HepG2 (cell line): ENCODE data around the gene NPPC. TPM values are rescaled to one million over a fixed set of nuclear protein-coding genes. Genes with fewer than 3 reads are reported as not detected.
A peak's percentile ranks its signal among the peaks of the same experiment; 100 is the strongest.

ENCODE experiments used
- CBX5 ChIP-seq: sonication (generic); formaldehyde crosslinking; IDR thresholded peaks from 2 replicates; pipeline ENCODE4 v1.4.0; 2020; ENCODE audit warnings: missing genetic modification reagents, borderline replicate concordance
- FOSL2 ChIP-seq: sonication (generic); formaldehyde crosslinking; IDR thresholded peaks from 2 replicates; pipeline ENCODE4 v1.4.0; 2020; ENCODE audit warnings: missing genetic modification reagents
- POLR2AphosphoS5 ChIP-seq: IDR thresholded peaks from 2 replicates; pipeline ENCODE4 v1.6.1; 2012; ENCODE audit warnings: low read depth, low read length
- RCOR2 ChIP-seq: IDR thresholded peaks from 2 replicates; pipeline ENCODE4 v1.6.1; 2016; ENCODE audit warnings: missing biosample characterization, missing genetic modification reagents
- RNF2 ChIP-seq: fragments of 450-650 bp; conservative IDR thresholded peaks from 2 replicates; pipeline ENCODE4 v1.6.1; 2016; ENCODE audit warnings: low read depth
- ZKSCAN5 ChIP-seq: sonication (generic); formaldehyde crosslinking; IDR thresholded peaks from 2 replicates; pipeline ENCODE4 v1.5.1; 2020; ENCODE audit warnings: mild to moderate bottlenecking, missing genetic modification reagents
- ZNF816 ChIP-seq: sonication (generic); formaldehyde crosslinking; IDR thresholded peaks from 2 replicates; pipeline ENCODE4 v1.8.0; 2022; ENCODE audit warnings: missing genetic modification reagents, mild to moderate bottlenecking, borderline replicate concordance
- ZSCAN22 ChIP-seq: sonication (generic); formaldehyde crosslinking; IDR thresholded peaks from 2 replicates; pipeline ENCODE4 v1.4.0; 2020; ENCODE audit warnings: mild to moderate bottlenecking, missing genetic modification reagents
- polyA plus RNA-seq, 8 experiments: library from polyadenylated mRNA; depleted of rRNA in 3 of 8; stranded (reverse) in 7 of 8; unstranded in 1 of 8; fragments of >200 nt; fragmentation: Illumina TruSeq in 4 of 8; extraction: Trizol in 4 of 8; gene quantifications; 2 replicates each; pipeline versions ENCODE4 v1.2.1 to v1.2.3, GENCODE V29; 2011 to 2016; ENCODE audit warnings: low read depth in 4 of 8, missing spikeins in 1 of 8, mixed read lengths in 1 of 8; ENCODE audit not compliant: insufficient read depth in 1 of 8
- total RNA-seq, 5 experiments: library from RNA; depleted of rRNA; stranded (reverse); fragments of >200 nt; fragmentation: Illumina TruSeq; extraction: Trizol; gene quantifications; 2 replicates each; pipeline ENCODE4 v1.2.3, GENCODE V29; 2016; ENCODE audit warnings: low read depth in 1 of 5
- TF ChIP-seq, protein P1 (sequence below): sonication (generic); formaldehyde crosslinking; IDR thresholded peaks from 2 replicates; pipeline ENCODE4 v1.4.0; 2020; ENCODE audit warnings: low read depth, mild to moderate bottlenecking, missing genetic modification reagents
- TF ChIP-seq, protein P2 (sequence below): sonication (generic); formaldehyde crosslinking; IDR thresholded peaks from 2 replicates; pipeline ENCODE4 v1.8.1; 2023; ENCODE audit warnings: mild to moderate bottlenecking, moderate library complexity, missing genetic modification reagents
- TF ChIP-seq, protein P3 (sequence below): IDR thresholded peaks from 2 replicates; pipeline ENCODE4 v1.6.1; 2018; ENCODE audit warnings: missing genetic modification reagents
- TF ChIP-seq, protein P4 (sequence below): sonication (generic); formaldehyde crosslinking; IDR thresholded peaks from 2 replicates; pipeline ENCODE4 v1.8.0; 2022; ENCODE audit warnings: mild to moderate bottlenecking, missing genetic modification reagents, moderate library complexity
- TF ChIP-seq, protein P5 (sequence below): sonication (generic); formaldehyde crosslinking; IDR thresholded peaks from 2 replicates; pipeline ENCODE4 v1.4.0; 2020; ENCODE audit warnings: mild to moderate bottlenecking, missing genetic modification reagents
- TF ChIP-seq, protein P6 (sequence below), 2 experiments: sonication (generic) in 1 of 2; formaldehyde crosslinking in 1 of 2; IDR thresholded peaks; 2 replicates each; pipeline versions ENCODE4 v1.4.0 to v1.6.1; 2016 to 2020; ENCODE audit warnings: borderline replicate concordance in 1 of 2, low read depth in 1 of 2, mild to moderate bottlenecking in 1 of 2, missing genetic modification reagents in 1 of 2
- TF ChIP-seq, protein P7 (sequence below): sonication (generic); formaldehyde crosslinking; IDR thresholded peaks from 2 replicates; pipeline ENCODE4 v1.5.0; 2020; ENCODE audit warnings: missing genetic modification reagents

Gene NPPC
- total and polyA plus RNA-seq, 2 of the 13 experiments (the other 11 are each of a cell fraction or from before 2014, with no cell fraction given) = 0.11 TPM; not detected in 1

DNA sequence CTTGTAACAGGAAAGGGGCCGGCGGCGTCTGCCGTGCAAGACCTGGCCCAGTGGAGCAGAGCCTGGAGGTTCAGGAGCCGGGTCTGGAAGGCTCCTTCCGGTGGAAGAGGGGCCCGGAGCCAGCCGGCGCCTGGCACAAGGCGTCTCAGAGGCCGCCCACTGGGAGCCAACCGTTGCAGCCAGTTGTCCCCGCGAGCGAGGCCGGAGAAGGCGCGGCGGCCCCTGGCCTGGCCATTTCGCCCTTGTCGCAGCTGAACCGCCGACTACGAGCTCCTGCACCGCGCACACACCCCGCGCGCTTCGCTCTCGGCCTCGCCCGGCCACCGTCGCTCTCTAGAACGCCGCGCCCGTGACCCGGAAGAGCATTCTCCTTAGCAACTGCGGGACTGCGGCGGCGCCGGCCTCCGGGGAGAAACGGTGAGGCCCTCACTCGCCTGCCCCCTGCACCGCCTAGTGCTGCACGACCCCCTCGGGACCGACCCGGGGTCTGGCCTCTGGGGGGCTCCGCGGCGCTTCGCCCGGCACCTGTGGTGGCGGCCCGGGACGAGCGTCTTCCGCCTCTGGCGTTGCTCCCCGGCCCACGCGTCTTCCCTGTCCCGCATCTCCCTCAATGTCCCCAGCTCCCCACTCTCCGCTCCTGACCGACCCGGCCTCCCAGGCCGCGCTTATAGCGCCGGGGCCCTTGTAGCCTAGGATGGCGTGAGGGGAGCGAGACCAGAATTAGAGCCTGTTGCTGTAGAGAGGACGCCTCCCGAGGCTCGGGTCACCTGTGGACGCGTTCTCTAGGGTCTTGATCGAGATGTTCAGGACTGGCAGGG, 35.4 kb upstream of the NPPC start, which contains the start of gene DIS3L2 (continued):
- TF ChIP-seq, protein P1, sequence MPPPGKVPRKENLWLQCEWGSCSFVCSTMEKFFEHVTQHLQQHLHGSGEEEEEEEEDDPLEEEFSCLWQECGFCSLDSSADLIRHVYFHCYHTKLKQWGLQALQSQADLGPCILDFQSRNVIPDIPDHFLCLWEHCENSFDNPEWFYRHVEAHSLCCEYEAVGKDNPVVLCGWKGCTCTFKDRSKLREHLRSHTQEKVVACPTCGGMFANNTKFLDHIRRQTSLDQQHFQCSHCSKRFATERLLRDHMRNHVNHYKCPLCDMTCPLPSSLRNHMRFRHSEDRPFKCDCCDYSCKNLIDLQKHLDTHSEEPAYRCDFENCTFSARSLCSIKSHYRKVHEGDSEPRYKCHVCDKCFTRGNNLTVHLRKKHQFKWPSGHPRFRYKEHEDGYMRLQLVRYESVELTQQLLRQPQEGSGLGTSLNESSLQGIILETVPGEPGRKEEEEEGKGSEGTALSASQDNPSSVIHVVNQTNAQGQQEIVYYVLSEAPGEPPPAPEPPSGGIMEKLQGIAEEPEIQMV (CRISPR knock-in tag) = peak; percentile 85; the same call in 1 of the 2 replicates
- TF ChIP-seq ZKSCAN5 (CRISPR knock-in tag) (no peak), POLR2AphosphoS5 (peak; percentile 76), RCOR2 (CRISPR knock-in tag) (0 out of 2 replicates have a peak, but pooled peaks have one; percentile 7), ZNF816 (CRISPR knock-in tag) (0 out of 2 replicates have a peak, but pooled peaks have one; percentile 31), RNF2 (peak; percentile 91), ZSCAN22 (CRISPR knock-in tag) (0 out of 2 replicates have a peak, but pooled peaks have one; percentile 72), CBX5 (peak; percentile 87; the same call in 1 of the 2 replicates), FOSL2 (0 out of 2 replicates have a peak, but pooled peaks have one; percentile 16)
- TF ChIP-seq, protein P2, sequence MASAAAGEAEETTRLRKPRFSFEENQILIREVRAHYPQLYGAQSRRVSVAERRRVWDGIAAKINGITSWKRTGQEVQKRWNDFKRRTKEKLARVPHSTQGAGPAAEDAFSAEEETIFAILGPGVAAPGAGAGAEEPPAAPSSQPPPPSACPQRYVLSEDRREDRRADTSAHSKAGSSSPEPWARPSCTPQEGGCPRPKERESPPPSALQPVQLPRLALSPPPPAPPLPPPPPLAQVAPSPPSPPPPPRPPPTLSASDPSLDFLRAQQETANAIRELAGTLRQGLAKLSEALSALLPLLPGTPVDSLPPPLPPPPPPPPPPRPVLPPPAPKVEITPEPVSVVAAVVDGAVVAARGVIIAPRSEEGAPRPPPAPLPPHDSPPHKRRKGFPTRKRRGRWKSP (CRISPR knock-in tag) = peak; percentile 90
- TF ChIP-seq, protein P3, sequence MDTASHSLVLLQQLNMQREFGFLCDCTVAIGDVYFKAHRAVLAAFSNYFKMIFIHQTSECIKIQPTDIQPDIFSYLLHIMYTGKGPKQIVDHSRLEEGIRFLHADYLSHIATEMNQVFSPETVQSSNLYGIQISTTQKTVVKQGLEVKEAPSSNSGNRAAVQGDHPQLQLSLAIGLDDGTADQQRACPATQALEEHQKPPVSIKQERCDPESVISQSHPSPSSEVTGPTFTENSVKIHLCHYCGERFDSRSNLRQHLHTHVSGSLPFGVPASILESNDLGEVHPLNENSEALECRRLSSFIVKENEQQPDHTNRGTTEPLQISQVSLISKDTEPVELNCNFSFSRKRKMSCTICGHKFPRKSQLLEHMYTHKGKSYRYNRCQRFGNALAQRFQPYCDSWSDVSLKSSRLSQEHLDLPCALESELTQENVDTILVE (CRISPR knock-in tag) = peak; percentile 80; the same call in 1 of the 2 replicates
- TF ChIP-seq, protein P4, sequence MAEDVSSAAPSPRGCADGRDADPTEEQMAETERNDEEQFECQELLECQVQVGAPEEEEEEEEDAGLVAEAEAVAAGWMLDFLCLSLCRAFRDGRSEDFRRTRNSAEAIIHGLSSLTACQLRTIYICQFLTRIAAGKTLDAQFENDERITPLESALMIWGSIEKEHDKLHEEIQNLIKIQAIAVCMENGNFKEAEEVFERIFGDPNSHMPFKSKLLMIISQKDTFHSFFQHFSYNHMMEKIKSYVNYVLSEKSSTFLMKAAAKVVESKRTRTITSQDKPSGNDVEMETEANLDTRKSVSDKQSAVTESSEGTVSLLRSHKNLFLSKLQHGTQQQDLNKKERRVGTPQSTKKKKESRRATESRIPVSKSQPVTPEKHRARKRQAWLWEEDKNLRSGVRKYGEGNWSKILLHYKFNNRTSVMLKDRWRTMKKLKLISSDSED (CRISPR knock-in tag) = no peak
- TF ChIP-seq, protein P5, sequence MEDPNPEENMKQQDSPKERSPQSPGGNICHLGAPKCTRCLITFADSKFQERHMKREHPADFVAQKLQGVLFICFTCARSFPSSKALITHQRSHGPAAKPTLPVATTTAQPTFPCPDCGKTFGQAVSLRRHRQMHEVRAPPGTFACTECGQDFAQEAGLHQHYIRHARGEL (CRISPR knock-in tag) = 0 out of 2 replicates have a peak, but pooled peaks have one; percentile 61
- TF ChIP-seq, protein P6, sequence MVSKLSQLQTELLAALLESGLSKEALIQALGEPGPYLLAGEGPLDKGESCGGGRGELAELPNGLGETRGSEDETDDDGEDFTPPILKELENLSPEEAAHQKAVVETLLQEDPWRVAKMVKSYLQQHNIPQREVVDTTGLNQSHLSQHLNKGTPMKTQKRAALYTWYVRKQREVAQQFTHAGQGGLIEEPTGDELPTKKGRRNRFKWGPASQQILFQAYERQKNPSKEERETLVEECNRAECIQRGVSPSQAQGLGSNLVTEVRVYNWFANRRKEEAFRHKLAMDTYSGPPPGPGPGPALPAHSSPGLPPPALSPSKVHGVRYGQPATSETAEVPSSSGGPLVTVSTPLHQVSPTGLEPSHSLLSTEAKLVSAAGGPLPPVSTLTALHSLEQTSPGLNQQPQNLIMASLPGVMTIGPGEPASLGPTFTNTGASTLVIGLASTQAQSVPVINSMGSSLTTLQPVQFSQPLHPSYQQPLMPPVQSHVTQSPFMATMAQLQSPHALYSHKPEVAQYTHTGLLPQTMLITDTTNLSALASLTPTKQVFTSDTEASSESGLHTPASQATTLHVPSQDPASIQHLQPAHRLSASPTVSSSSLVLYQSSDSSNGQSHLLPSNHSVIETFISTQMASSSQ (IDR thresholded peaks at IDR 0.05; ENCODE audit: low read depth) = no peak
- TF ChIP-seq, protein P6 (CRISPR knock-in tag; IDR thresholded peaks at IDR 0.05; ENCODE audit: borderline replicate concordance) = peak; percentile 77
- TF ChIP-seq, protein P7, sequence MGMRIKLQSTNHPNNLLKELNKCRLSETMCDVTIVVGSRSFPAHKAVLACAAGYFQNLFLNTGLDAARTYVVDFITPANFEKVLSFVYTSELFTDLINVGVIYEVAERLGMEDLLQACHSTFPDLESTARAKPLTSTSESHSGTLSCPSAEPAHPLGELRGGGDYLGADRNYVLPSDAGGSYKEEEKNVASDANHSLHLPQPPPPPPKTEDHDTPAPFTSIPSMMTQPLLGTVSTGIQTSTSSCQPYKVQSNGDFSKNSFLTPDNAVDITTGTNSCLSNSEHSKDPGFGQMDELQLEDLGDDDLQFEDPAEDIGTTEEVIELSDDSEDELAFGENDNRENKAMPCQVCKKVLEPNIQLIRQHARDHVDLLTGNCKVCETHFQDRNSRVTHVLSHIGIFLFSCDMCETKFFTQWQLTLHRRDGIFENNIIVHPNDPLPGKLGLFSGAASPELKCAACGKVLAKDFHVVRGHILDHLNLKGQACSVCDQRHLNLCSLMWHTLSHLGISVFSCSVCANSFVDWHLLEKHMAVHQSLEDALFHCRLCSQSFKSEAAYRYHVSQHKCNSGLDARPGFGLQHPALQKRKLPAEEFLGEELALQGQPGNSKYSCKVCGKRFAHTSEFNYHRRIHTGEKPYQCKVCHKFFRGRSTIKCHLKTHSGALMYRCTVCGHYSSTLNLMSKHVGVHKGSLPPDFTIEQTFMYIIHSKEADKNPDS = peak; percentile 96
